ENCODE data around the gene KRTAP12-3. TPM values are rescaled to one million over a fixed set of nuclear protein-coding genes. Genes with fewer than 3 reads are reported as not detected.

KRTAP12-3 gene
- total and polyA plus RNA-seq, 8 donors, result not detected

- no peak overlapping the region for H3K4me3 ChIP-seq
- intact Hi-C loops (cut with DNase I), result no loop called here
- no peaks in the 10 kb centered on the region for H3K36me3 ChIP-seq
- ATAC-seq, result no peak
- TF ChIP-seq CTCF (IDR thresholded peaks at IDR 0.05), result no peak
- H3K4me1 ChIP-seq, result no peaks in the 10 kb centered on the region
- no peak for FAIRE-seq
- 49 to 61% methylated on average over 17 of the region's 17 CpGs for WGBS, 2 donors
- no peaks in the 10 kb centered on the region for H3K9me3 ChIP-seq
- no peaks in the 10 kb centered on the region for H3K27me3 ChIP-seq
- DNase-seq, result peak in 1 of 6 donors; percentile 40
- H3K27ac ChIP-seq, result no peak overlapping the region
Observed at GRCh38 chr21:44615911-44616590, 41.7 kb upstream of the KRTAP12-3 start.

DNA sequence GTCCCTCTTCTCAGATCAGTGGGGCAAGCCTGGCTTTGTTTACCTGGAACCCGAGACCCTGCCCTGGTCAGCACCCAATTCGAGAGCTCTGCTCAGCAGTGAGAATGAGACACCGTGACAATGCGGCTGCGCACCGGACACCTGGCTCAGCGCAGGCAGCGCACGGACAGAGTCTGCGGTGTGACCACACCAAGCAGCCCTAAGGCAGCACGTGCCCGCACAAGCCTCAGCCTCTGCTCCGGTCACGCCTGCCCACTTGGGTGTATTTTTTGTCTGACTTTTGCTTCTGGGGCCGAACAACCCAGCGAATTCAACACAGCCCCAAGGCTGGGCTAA lies 41.2 kb upstream of the KRTAP12-3 start:
- no peaks in the 10 kb centered on the region for H3K4me1 ChIP-seq
- TF ChIP-seq CTCF (IDR thresholded peaks at IDR 0.05), result no peak
- H3K9me3 ChIP-seq, result no peaks in the 10 kb centered on the region
- DNase-seq, result peak in 1 of 6 donors; percentile 40
- intact Hi-C loops (cut with DNase I), result no loop called here
- H3K4me3 ChIP-seq, result no peak overlapping the region
- 56 to 71% methylated on average over 16 of the region's 16 CpGs for WGBS, 2 donors
- no peak overlapping the region for H3K27ac ChIP-seq
- ATAC-seq, result no peak
- no peaks in the 10 kb centered on the region for H3K27me3 ChIP-seq
- no peak for FAIRE-seq
- H3K36me3 ChIP-seq, result no peaks in the 10 kb centered on the region

DNA sequence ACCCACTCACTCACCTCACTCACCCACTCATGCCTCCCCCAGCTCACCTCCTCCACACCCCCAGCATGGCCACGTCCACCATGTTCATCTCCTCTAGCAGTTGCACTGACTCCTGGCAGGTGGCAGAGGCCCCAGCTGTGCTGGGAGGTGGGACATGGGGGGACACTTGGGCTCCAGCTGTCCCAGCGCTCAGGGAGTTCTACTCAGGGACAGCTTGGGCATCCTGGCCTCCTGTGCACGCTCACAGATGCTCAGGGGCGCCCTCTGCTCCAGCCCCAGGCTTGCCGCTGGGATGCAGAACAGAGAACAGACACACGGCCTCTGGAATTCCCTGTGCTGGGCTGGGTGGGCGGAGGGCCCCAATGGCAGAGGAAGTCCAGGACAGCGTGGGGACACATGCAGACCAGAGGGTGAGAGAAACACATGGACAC lies 40.6 kb upstream of the KRTAP12-3 start:
- Histone ChIP-seq H3K36me3 (no peaks in the 10 kb centered on the region), H3K4me3 (no peak overlapping the region), H3K9me3 (no peaks in the 10 kb centered on the region), H3K27ac (no peak overlapping the region), H3K27me3 (no peaks in the 10 kb centered on the region), H3K4me1 (no peaks in the 10 kb centered on the region)
- 45 to 46% methylated on average over 8 of the region's 8 CpGs for WGBS, 2 donors
- FAIRE-seq (no peak), ATAC-seq (no peak), DNase-seq (peak in 1 of 6 donors; percentile 34)
- intact Hi-C loops (cut with DNase I), result no loop called here
- TF ChIP-seq CTCF (IDR thresholded peaks at IDR 0.05), result no peak

- no peaks in the 10 kb centered on the region for H3K27me3 ChIP-seq
- no peak overlapping the region for H3K4me3 ChIP-seq
- peak in 2 of 4 donors; percentile 68 to 69 for ATAC-seq
- FAIRE-seq, result no peak
- no peak for DNase-seq
- no peaks in the 10 kb centered on the region for H3K4me1 ChIP-seq
- TF ChIP-seq CTCF (IDR thresholded peaks at IDR 0.05), result no peak
- intact Hi-C loops (cut with DNase I), result no loop called here
- WGBS, 2 donors, result 11 to 25% methylated on average over 4 of the region's 4 CpGs
- H3K36me3 ChIP-seq, result no peaks in the 10 kb centered on the region
- no peak overlapping the region for H3K27ac ChIP-seq
- no peaks in the 10 kb centered on the region for H3K9me3 ChIP-seq
Observed at GRCh38 chr21:44618504-44618903, 39.2 kb upstream of the KRTAP12-3 start.

GRCh38 chr21:44618909-44619308 lies 38.8 kb upstream of the KRTAP12-3 start:
- Histone ChIP-seq H3K27me3 (no peaks in the 10 kb centered on the region), H3K4me1 (no peaks in the 10 kb centered on the region), H3K4me3 (no peak overlapping the region), H3K36me3 (no peaks in the 10 kb centered on the region), H3K27ac (no peak overlapping the region), H3K9me3 (no peaks in the 10 kb centered on the region)
- 60 to 80% methylated on average over 3 of the region's 3 CpGs for WGBS, 2 donors
- FAIRE-seq (no peak), DNase-seq (no peak), ATAC-seq (peak in 1 of 4 donors; percentile 30)
- intact Hi-C loops (cut with DNase I), result no loop called here
- TF ChIP-seq CTCF (IDR thresholded peaks at IDR 0.05), result no peak
